HG02678 (cell line): ENCODE results near the gene BFSP2.

Experiments
- ATAC-seq: cut with Tn5 transposase; IDR thresholded peaks from one replicate; pipeline ENCODE4 v1.9.1; 2021; ENCODE audit warnings: mild to moderate bottlenecking, moderate library complexity; ENCODE audit not compliant: unreplicated experiment

BFSP2 gene

DNA sequence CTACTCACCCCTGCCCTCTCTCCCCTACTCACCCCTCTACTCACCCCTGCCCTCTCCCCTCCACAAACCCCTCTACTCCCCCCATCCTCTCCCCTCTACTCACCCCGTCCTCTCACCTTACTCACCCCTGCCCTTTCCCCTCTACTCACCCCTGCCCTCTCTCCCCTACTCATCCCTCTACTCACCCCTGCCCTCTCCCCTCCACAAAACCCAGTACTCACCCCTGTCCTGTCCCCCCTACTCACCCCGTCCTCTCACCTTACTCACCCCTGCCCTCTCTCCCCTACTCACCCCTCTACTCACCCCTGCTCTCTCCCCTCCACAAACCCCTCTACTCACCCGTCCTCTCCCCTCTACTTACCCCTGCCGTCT is 14.2 kb downstream of the BFSP2 start:
- ATAC-seq = no peak

GRCh38 chr3:133418361-133418760 is 18.5 kb downstream of the BFSP2 start:
- no peak for ATAC-seq

- no peak for ATAC-seq
These were observed 19.5 kb downstream of the BFSP2 start for GRCh38 chr3:133419151-133419909.

DNA sequence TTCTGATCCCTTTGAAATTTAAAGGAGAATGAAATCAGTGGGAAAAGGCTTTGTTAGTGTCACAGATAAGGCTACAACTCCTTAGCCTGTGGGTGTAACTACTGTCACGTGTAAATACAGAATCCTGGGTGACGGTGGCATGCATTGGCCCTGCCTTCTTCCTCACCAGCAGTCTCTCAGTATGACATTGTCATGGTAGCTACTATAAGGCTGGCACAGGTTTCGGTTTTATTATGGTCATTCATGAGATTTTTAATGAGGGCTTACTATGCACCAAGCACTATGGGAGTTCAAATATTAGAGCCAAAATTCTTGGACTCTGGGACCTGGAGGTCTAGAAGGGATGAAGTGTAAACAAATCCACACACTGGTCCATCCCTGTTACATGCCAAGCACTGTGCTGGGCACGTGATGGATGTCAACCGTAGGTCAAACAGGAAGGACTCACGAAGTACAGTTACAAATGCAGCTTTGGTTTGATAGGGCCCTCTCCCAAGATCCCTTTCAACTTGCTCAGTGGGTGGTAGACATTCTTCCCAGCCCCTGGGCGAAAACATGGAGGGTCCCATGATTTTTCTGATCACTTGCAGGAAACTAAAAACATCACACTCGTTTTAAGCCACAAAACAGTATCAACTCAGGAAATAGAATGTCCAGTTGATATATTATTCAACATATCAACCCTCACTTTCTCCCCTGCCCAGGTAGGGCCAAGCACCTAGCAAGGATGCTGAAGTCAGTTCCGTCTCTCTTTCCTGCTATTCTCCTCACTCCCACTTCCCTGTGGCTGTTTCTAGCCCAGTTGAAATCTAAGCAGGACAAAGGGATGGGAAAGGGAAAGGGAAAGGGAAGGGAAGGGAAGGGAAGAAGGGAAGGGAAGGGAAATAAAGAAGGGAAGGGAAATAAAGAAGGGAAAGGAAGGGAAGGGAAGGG is 25.3 kb downstream of the BFSP2 start:
- no peak for ATAC-seq

- no peak for ATAC-seq
These were observed 26.0 kb downstream of the BFSP2 start for GRCh38 chr3:133425898-133426297.

- ATAC-seq = no peak
These were observed 26.9 kb downstream of the BFSP2 start for GRCh38 chr3:133426721-133427120.

GRCh38 chr3:133428552-133428951 is 28.7 kb downstream of the BFSP2 start:
- ATAC-seq = no peak

DNA sequence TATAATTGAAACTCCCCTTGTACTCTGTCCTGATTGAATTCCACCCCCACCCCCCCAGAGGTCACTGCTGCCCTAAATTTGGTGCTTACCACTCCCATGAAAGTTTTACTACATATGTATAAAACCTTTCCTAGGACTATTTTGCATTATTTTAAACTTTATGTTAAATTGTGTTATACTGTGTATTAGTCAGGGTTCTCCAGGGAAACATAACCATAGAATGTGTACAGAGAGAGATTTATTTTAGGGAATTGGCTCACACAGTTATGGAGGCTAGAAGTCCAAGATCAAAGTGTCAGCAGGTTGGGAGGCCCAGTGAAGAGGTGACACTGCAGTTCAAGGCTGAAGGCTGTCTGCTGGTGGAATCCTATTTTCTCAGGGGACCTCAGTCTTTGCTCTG is 29.2 kb downstream of the BFSP2 start:
- ATAC-seq = no peak

DNA sequence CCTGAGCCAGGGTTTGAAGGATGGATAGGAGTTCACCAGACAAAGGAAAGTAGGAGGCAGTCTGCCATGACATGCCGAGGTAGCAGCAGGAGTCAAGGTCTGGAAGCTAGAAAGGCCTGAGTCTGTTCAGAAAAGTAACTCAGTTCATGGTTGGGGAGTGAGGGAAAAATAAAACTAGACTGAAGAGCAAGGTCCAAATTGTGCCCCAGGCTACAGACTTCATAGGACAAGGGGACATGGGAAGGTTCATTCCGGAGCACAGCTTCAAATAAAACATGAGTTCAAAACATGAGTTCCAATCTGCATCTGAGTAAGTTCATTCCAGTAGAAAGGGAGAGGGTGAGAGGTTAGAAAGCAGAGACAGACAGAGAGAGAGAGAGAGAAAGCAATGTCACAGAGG is 39.7 kb downstream of the BFSP2 start:
- ATAC-seq = no peak

DNA sequence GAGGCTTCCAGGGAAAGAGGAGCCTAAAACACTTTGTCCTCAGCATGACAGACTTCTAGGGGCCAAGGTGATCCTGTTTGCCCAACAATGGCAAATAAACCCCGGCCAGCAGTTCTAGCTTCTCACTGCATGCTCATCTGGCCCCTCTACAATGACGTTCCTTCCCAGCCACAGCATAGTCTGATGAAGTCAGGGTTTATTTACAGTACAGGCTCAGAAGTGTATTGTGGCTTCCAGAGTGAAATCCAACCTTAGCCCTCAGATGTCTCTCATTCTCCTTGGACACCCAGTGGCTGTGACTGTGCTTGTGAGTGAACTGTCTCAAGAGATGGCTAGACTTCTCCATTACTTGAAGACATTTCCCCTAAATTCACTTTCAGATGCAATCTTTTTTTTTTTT is 40.8 kb downstream of the BFSP2 start:
- ATAC-seq = no peak

DNA sequence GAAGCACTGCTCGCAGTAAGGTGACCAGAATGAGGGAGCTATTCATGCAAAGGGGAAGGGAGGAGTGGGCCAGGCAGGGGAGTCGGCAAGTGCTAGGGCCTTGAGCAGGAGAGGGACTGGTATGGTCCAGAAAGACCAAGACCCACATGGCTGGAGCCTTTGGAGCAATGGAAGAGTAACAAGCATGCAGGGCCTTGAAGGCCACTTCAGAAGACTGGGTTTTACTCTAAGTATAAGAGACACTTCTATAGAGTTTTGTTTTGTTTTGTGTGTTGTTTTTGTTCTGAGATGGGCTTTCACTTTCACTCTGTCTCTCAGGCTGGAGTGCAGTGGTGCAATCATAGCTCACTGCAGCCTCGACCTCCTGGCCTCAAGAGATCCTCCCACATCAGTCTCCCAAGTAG is 42.0 kb downstream of the BFSP2 start:
- ATAC-seq = peak; percentile 73

DNA sequence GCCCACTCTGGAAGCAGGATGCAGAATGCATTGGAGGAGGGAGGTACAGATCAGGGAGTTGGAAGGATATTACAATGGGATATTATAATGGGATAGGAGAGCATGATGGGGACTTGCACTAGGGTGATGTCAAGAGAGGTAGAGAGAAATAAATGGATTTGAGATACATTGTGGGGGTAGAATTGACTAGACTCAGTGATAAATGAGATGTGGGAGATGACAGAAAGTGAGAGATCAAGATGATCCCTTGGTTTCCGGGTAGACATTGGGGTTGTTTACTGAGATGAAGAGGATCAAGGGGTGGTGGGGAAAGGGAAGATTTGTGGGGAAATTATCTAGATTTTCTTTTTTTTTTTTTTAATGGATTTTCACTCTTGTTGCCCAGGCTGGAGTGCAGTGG is 42.7 kb downstream of the BFSP2 start:
- no peak for ATAC-seq

GRCh38 chr3:133443649-133444422 is 44.0 kb downstream of the BFSP2 start:
- no peak for ATAC-seq

DNA sequence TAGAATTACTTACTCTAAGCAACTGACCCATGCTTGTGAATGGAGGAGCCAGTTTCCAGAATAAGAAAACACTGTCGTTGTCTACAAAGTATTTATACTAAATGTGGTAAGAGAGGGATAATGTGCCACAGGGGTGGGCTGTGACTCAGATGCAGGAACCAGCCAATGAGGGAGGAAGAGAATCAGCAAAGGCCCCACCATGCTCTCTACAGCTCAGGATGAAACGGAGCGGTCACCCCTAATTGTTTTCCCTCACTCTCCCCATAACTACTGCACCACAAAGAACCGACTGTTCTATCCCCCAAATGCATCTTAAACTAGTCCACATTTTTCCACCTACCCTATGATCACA is 44.5 kb downstream of the BFSP2 start:
- no peak for ATAC-seq

DNA sequence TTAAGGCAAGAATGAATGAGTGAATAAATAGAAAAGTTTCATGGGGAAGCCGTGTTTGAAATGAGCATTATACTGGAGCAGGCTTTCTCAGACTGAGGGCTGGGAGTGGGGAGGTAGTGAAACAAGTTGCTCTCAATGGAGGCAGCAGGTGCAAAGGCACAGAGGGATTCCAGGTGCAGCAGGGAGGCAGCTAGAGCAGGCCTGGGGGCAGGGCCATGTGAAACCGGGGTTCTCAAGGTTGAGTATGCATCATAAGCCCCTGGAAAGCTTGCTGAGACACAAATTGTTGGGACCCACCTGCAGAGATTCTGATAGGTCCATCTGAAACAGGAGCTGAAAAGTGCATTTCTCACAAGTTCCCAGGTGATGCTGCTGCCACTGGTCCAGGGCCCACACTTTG is 45.3 kb downstream of the BFSP2 start:
- no peak for ATAC-seq

GRCh38 chr3:133447750-133448477 is 48.1 kb downstream of the BFSP2 start:
- peak; percentile 23 for ATAC-seq

- ATAC-seq = peak; percentile 90
These were observed 48.7 kb downstream of the BFSP2 start for GRCh38 chr3:133448478-133449122.

- ATAC-seq = no peak
These were observed 51.5 kb downstream of the BFSP2 start for GRCh38 chr3:133451309-133451708.

DNA sequence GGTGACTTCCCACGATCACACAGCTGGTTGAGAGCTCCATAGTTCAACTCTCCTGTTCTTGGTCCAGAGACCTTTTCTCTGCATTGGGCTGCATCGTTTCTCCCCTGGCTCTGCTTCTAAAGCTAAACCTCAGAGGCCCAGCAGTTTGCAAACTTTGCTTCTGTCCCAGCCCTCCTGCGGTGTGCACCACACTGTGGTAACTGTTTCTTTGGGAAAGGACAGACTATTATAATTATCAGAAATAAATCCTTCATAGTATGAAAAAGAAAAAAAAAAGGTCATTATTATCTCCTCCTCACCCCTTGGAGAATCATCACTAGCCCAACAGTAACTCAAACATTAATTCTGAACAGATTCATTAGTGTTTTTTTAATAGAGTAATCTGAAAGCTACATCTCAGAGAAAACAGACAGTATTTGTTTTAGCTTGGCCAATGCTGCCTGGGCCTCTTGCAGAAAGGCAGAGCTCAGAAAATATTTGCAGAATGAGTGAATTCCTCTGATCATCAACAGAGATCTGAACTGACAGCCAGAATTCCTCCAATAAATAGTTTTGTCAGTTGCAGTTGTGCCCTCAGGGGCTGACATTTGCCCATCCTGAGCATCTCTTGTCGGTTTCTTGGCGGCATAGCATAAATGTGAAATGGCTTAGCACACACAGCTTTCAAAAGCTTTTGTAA is 52.9 kb downstream of the BFSP2 start:
- no peak for ATAC-seq

GRCh38 chr3:133453383-133453782 is 53.5 kb downstream of the BFSP2 start:
- ATAC-seq = no peak
